Fibroblast of skin of right biceps (primary cell): ENCODE measurements around the gene LHX5.
A peak's percentile ranks its signal among the peaks of the same experiment; 100 is the strongest.

Experiments
- DNase-seq: peaks from one replicate; pipeline ENCODE4 v3.0.0-alpha.2; 2013

The LHX5 gene

DNA sequence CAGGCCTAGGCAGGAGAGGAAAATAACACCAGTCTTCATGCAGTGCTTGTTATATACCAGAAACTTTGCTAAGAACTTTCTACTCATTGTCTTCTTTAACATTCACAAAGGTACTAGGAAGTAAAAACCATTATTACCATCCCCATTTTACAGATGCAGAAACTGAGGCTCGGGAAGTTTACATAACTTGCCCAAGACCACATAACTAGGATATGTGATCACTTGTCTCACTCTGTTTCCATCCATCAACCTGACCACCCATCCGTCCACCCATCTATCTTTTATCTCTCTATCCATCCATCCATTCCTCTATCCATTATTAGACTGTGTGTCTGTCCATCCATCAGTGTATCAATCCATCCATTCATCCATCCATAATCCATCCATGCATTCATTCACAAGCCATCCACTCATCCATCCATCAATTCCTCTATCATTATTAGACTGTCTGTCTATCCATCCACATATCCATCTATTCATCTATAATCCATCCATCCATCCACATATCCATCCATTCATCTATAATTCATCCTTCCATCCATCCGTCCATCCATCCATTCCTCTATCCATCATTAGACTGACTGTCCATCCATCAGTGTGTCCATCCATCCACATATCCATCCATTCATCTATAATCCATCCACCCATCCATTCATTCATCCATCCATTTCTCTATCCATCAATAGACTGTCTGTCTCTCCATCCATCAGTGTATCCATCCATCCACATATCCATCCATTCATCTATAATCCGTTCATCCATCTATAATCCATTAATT is 33.0 kb downstream of the LHX5 start:
- no peak for DNase-seq

DNA sequence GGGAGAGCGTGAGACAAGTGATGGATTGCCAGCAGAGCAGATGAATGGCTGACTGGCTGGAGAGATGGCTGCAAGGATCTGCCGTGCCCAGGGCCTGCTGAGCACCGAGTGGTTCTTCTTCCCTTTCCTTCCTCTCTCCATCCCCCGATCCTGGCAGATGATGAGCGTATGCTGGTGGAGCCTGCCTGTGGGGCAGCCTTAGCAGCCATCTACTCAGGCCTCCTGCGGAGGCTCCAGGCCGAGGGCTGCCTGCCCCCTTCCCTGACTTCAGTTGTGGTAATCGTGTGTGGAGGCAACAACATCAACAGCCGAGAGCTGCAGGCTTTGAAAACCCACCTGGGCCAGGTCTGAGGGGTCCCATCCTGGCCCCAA is 34.0 kb downstream of the LHX5 start:
- DNase-seq = no peak

DNA sequence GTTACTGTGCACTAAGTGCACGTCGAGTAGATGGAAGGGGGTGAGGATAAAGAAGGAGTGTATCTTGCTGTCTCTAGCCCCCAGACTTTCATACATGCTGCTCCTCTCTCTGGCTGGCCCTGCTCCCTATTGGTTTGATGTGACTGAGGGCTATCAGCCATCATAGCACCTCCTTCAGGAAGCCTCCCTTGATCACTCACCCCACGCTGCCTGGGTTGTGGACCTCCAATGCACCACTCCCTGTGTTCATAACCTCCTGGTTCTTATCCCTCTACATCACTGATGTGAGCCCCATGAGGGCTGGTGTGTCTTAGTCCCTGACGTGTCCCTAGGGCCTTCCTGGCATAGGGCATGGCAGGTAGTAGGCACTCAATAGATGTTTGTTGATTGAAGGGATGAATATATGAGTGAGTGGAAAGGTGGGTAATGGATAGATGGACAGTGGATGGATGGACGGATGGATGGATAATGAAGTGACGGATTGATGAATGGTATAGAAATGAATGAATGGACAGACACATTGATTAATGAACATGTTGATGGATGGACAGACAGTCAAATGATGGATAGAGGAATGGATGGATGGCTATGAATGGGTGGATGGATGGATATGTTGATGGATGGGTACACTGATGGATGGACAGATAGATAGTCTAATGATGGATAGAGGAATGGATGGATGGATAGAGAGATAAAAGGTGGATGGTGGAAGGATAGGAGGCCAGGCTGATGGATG is 34.5 kb downstream of the LHX5 start:
- no peak for DNase-seq

DNA sequence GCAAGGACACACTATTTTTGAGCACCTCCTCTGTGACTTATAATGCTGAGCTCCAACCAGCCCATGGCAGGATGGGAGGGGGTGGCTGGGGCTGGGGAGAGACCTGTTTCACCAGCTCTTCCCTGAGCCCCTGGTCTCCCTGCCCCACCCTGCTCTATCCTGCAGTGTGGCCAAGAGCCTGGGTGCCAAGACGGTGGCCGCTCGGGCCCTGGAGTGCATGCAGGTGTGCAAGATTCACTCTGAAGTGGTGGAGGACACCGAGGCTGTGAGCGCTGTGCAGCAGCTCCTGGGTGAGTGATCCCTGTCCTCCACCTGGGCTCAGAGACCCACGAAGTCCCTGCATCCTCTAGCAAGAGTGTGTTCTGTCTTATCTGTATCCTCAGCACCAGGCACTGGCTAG is 35.1 kb downstream of the LHX5 start:
- DNase-seq = no peak

DNA sequence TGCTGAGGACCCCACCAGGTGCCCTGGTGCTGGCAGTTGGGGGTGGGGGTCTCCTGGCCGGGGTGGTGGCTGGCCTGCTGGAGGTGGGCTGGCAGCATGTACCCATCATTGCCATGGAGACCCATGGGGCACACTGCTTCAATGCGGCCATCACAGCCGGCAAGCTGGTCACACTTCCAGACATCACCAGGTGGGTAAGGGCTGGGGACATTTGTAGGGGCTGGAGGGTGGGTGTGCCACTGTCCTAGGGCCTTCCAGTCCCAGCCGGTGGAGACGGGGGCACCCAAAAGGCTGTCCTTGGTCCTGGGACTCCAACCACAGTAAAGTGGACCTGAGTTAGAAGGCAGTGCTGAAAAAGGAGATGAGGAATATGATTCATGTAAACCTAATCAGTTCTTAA is 36.3 kb downstream of the LHX5 start:
- DNase-seq = no peak

DNA sequence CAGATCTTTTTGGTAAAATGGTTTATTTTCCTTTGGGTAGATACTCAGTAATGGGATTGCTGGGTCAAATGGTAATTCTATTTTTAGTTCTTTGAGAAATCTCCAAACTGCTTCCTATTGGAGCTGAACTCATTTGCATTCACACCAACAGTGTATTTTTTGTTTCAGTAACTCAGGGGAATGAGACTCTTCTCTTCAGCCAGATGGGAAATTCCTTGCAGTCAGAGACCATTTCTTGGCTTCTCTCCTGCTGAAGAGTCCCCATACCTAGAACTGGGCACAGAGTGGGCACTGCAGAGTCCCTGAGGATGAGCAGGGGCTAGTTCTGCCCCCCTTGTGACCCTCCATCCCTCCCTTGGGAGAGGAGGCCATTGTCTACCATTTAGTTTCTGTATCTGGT is 38.7 kb downstream of the LHX5 start:
- no peak for DNase-seq

DNA sequence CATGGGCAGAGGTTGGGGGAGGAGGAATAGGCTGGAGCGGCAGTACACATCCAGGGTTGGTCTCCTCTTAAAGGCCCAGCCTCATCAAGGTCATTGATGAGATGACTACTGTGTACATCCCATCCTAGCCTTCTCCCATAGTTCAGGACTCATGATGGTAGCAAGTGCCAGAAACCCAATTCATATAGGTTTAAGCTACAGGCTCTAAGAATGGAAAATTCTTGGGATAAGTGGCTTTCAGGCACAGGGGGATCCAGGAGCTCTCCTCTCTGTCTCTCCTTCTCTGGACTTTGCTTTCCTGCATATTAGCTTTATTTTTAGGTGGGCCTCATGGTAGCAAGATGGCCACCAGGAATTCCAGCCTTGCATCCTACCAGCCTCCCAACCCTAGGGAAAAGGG is 43.2 kb downstream of the LHX5 start:
- no peak for DNase-seq

DNA sequence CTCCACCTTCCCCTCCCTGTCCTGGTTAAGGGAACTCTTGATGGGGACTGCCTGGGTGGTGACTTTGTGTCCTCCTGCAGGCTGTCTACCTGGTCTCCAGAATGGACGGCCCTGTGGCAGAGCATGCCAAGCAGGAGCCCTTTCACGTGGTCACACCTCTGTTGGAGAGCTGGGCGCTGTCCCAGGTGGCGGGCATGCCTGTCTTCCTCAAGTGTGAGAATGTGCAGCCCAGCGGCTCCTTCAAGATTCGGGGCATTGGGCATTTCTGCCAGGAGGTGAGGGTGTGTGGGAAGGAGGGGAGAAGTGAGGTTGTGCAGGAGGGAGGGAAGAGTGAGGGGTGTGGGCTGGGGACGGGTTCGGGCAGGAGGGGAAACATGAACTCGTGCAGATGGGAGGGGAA is 43.8 kb downstream of the LHX5 start:
- no peak for DNase-seq

DNA sequence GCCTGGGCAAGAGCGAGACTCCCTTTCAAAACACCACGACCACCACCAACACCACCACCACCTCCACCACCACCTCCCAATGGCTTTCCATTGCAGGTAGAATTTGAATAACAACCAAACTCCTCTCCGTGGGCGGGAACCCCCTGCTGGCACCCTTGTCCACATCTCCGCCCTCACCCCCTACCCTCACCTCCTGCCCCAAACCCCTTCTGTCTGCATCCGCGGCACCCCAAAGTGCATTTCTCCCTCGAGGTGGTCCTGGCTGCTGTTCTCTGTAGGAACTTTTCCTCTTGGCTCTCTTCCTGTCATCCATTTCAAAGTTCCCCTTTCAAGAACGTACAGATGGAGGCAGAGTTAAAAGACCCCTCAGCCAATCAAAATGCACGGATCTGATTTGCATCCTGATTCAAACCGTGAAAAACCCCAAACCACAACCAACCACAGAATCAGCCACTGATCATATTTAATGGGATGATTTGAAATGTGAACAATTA is 45.7 kb downstream of the LHX5 start:
- DNase-seq = peak; percentile 8

DNA sequence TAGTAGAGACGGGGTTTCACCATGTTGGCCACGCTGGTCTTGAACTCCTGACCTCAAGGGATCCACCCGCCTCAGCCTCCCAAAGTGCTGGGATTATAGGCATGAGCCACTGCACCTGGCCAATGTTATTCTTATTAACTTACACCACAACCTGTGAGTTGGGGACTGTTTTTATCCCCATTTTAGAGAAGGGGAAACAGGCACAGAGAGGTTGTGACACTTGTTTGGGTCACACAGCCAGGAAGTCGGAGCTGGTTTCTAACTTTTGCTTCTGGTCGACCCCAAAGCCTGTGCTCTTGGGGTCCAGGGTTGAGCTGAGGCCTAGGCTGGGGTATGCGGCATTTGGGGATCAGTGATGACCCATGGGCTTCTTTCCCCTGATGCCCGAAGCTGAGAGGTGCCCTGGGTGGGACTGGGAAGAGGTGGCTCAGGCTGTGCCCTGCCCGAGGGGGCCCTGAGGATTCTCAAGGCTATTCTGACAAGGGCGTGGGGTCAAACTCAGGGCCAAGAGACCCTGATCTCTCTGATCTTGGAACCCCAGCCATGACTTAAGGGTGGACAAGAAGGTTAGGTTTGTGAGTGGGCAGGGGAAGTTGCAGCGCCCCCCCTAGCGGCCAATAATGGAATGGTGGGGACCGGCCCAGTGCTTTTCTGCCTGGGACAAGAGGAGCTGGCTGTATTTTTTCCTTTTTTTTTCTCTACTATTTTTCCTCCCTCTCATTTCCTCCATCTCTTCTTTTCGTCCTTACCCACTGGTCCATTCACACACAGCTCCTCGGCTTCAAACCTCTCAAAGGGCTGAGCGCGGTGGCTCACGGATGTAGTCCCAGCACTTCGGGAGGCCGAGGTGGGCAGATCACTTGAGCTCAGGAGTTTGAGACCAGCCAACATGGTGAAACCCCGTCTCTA is 46.5 kb downstream of the LHX5 start:
- DNase-seq = peak; percentile 38

DNA sequence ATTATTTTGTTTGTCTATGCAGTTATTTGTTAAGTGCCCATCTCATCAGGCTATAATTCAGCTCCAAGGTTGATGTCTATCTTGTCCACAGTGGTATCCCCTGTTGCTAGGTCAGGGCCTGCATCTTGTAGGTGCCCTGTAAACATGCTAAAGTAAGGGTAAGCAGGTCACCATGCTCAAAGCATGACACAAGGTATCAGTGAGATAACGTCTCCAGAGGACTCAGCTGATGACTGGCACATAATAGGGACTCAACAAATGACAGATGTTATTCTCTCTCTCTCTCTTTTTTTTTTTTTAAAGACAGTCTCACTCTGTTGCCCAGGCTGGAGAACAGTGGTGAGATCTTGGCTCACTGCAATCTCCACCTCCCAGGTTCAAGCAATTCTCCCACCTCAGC is 47.2 kb downstream of the LHX5 start:
- no peak for DNase-seq

DNA sequence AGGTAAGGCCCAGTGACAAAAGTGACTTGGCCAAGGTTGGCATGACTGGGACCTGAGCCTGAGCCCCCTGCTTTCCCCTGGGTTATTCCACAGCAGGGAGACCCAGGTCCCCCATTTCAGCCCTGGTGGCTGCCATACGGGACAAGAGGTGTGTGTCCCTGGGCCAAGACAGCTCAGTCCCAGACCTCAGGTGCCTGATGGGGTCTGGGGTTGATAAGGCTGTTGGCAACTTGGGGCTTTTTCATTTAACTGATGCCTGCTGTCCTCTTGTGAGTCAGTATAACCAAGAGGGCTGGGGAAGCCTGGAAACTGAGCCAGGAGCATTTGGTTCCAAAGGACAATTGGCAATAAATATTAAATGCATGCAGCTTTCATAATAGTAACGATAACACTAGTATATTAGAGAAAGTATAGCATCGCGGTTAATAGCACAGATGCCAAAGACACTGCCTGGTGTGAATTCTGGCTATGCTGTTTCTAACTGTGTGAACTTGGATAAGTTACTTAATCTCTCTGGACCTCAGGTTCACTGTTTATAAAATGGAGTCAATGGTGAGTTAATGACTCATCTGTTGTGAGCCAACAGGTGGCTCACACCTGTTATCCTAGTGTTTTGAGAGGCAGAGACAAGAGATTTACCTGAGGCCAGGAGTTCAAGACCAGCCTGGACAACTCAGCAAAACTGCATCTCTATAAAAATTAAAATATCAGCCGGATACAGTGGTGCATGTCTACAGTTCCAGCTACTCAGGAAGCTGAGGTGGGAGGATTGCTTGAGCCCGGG is 48.6 kb downstream of the LHX5 start:
- DNase-seq = no peak

DNA sequence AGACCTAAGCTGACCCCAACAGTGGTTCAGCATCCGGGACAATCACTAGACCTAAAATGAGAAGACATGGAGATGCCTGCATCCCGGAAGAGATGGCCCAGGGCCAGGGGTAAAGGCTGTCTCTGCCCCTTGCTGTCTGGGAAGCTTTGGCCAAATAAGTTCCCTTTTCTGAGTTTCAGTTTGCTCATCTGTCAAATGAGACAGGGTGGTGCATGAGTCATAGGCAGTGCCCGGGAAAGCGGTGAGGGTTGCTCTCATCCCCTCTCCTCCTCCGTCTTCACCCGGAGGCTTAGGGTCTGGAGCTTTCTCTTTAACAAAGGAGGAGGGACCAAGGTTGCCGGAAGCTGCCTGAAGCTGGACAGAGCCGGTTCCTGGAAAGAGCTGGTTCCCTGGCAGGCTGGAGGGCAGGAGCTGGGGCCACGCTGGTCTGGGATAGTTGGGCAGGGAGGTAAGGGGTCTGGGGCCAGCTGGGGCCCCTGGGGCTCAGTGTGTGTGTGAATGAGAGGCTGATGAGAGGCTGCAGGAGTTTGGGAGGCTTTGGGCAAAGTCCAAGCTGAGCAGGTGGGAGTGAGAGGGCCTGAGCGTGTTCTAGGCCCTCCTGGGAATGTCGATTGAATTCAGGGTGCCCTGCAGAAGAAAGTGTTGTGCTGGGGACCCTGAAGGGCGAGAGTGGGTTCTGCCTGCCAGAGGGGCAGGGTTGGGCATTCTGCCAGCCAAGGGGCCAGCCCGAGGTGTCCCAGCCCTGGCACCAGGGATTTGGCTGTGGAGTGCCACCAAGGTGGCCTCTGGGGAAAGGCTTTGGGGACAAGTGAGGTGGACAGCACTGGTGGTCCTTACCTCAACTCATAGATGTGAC is 49.4 kb downstream of the LHX5 start, which contains the start of gene SDSL:
SDSL (plus strand) TSS at position 351 of the 856 bp plus-strand sequence. CDS start 5,603 bp downstream, outside the sequence.
- peak; percentile 83 for DNase-seq

DNA sequence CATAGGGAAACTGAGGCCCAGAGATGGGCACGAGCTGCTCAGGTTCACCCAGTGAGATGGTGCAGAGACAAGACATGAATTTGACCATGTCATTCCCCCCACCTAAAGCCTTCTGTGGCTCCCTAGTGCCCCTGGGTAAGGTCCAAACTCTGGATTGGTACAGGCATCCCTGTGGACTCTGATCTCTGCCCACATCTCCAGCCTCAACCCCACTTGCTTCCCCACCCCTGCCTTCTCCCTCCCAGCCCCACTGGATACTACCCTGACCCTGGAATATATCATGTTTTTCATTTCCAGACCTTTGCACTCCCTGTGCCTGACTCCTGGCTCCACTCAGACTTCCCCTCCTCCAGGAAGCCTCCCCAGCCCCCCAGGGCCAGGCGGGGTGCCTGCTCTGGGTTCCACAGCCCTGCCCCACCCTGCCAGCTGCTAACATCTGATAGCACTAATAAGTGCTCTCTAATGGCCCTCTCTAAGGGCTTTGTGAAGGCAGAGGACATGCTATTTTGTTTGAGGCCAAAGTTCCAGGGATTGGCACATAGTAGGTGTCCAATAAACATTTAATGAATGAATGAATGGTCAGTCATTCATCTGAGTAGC is 50.6 kb downstream of the LHX5 start:
- no peak for DNase-seq

DNA sequence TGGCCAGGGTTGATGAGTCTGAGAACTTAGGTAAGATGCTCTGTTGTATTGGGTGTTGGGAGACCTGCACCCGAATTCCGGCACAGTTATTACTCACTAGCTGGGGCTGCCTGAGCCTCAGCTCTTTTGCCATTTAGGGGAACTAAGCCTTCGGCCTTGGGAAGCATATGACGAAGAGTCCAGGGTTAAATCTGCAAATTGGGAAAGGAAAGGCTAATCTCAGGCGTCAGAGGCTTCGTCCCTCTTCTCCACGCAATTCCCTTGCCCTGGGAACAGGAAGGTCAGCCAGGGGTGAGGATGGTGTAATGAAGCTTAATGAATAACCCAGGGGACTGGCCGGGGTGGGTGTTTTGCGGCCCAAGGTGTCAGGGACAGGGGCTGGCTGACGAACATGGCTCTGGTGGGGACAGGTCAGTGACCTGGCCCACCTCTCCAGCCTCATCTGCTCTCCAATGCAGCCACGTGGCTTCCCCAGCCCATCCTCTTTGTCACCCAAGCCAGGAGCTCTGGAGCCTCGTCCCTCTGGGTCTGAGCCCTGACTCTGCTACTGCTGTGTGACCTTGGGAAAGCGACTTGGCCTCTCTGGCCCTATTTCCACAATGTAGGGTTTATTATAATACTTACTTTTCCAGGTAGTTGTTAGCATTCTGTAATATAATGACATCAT is 53.3 kb downstream of the LHX5 start:
- no peak for DNase-seq

DNA sequence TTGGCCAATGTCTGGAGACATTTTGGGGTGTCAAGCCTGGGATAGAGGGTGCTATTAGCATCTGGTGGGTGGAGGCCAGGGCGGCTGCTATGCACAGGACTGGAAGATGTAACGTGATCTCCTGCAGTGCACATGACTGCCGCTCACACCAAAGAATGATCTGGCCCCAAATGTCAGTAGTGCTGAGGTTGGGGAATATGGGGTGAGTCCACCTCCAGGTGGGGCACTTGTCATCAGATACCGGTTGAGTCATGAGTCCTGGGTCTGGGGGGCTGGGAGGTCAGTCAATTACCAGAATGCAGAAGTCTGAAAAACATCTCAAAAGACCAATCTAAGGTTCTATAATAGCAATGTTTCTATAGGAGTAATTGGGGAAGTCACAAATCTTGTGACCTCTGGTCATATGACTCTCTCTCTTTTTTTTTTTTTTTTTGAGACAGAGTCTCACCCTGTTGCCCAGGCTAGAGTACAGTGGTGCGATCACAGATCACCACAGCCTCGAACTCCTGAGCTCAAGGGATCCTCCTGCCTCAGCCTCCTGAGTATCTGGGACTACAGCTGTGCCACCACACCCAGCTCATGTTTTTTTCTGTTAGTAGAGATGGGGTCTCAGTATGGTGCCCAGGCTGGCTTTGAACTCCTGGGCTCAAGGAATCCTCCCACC is 55.4 kb downstream of the LHX5 start:
- DNase-seq = no peak

DNA sequence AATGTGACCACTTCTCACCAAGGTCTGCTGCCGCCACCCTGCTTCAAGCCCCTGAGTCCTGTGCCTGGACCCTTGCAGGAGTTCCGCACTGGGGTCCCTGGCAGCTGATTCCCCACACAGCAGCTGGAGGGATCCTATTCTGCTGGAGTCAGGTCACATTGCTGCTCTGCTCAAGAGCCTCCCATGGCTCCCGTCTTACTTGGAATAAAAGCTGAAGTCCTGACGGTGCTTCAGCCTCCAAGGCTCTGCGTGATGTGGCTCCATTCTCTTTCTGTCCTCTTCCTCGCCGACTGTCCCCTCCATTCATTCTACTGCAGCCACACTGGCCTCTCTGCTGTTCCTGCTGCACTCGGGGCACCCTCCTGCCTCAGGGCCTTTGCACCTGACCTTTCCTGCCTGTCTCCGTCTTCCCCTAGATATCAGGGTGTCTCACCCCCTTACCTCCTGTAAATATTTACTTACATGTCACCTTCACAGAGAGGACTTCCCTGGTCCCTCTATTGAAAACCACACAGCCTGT is 57.1 kb downstream of the LHX5 start:
- DNase-seq = no peak

DNA sequence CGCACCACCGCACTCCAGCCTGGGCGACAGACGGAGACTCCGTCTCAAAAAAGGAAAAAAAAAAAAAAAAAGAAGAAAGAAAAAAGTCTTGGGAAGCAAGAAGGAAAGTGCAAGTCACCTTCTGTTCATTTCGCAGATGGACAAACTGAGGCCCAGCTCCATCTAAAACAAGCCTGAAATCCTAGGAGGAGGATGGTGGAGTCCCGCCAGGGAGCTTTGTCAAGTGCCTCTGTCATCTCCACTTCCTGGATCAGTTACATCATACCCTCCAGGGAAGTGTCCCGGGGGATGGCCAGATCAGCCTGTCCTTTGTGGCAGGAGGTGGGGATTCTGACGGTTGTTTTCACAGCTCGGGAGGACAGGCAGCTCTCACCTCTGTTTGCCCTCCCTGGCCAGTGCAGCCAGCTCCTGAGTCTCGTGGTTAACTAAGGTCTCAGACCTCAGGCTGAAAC is 58.2 kb downstream of the LHX5 start:
- DNase-seq = peak; percentile 32
